NB4 (cell line): Measurements from ENCODE around the gene DDX59.

ENCODE experiments used
- DNase-seq: peaks from one replicate; pipeline ENCODE4 v3.0.0; 2010; ENCODE audit warnings: low read depth
- H3K4me3 ChIP-seq: one replicate; pipeline ENCODE4 v1.5.1; 2011; ENCODE audit warnings: mild to moderate bottlenecking, low read depth, low read length, moderate library complexity
- MAX ChIP-seq: IDR thresholded peaks from 2 replicates; pipeline ENCODE4 v1.6.1; 2011; ENCODE audit warnings: low read depth, low read length
- MYC ChIP-seq: IDR thresholded peaks from 2 replicates; pipeline ENCODE4 v1.6.1; 2011; ENCODE audit warnings: low read depth, low read length
- POLR2A ChIP-seq: IDR thresholded peaks from 2 replicates; pipeline ENCODE4 v1.6.1; 2011; ENCODE audit warnings: mild to moderate bottlenecking; ENCODE audit not compliant: insufficient read length; ENCODE audit errors: extremely low read depth
- TF ChIP-seq, protein P1 (sequence below): IDR thresholded peaks from one replicate; pipeline ENCODE4 v1.5.1; 2012; ENCODE audit warnings: low read depth, low read length

The DDX59 gene

GRCh38 chr1:200624679-200625335 is 44.9 kb downstream of the DDX59 start:
- DNase-seq: no peak
- H3K4me3 ChIP-seq: no peak overlapping the region
- no peak for TF ChIP-seq MAX
- TF ChIP-seq, protein P1, sequence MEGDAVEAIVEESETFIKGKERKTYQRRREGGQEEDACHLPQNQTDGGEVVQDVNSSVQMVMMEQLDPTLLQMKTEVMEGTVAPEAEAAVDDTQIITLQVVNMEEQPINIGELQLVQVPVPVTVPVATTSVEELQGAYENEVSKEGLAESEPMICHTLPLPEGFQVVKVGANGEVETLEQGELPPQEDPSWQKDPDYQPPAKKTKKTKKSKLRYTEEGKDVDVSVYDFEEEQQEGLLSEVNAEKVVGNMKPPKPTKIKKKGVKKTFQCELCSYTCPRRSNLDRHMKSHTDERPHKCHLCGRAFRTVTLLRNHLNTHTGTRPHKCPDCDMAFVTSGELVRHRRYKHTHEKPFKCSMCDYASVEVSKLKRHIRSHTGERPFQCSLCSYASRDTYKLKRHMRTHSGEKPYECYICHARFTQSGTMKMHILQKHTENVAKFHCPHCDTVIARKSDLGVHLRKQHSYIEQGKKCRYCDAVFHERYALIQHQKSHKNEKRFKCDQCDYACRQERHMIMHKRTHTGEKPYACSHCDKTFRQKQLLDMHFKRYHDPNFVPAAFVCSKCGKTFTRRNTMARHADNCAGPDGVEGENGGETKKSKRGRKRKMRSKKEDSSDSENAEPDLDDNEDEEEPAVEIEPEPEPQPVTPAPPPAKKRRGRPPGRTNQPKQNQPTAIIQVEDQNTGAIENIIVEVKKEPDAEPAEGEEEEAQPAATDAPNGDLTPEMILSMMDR: no peak
- TF ChIP-seq MYC: no peak
- no peak for TF ChIP-seq POLR2A

GRCh38 chr1:200620273-200621131 is 49.2 kb downstream of the DDX59 start, which contains the start of gene KIF14:
Gene KIF14 (minus strand): TSS chr1:200620751. CDS start chr1:200618723, 2,028 bp downstream.
- peak; percentile 97 for DNase-seq
- TF ChIP-seq MAX: peak; percentile 82
- peak; percentile 78 for TF ChIP-seq MYC
- peak; percentile 38 for TF ChIP-seq POLR2A
- TF ChIP-seq, protein P1: no peak
- H3K4me3 ChIP-seq: peak within 1 kb of the TSS; percentile 78

DNA sequence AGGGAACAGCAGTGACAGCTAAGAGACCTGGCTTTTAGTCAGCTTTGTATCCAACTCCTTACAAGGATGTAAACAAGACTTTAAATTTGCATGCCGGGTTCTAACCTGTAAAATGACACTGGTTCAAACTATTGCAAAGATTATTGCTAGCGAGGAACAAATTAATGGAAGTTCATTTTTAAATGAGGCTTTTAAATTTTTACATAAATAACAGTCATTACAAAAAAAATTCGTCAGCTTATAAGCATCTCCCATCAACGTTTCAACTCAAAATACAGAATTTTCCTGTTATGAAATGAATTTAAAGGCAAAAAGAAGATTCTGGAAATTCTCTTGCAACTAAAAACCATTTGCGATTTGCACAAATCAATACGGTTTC is 49.8 kb downstream of the DDX59 start:
- no peak for DNase-seq
- peak overlapping the region; percentile 78 for H3K4me3 ChIP-seq
- TF ChIP-seq MYC (no peak), POLR2A (no peak), MAX (no peak)
- TF ChIP-seq, protein P1: no peak

GRCh38 chr1:200610846-200611245 is 58.9 kb downstream of the DDX59 start:
- DNase-seq: no peak
- TF ChIP-seq MYC: no peak
- no peak for TF ChIP-seq MAX
- TF ChIP-seq, protein P1: no peak
- TF ChIP-seq POLR2A: no peak
- H3K4me3 ChIP-seq: no peak overlapping the region

DNA sequence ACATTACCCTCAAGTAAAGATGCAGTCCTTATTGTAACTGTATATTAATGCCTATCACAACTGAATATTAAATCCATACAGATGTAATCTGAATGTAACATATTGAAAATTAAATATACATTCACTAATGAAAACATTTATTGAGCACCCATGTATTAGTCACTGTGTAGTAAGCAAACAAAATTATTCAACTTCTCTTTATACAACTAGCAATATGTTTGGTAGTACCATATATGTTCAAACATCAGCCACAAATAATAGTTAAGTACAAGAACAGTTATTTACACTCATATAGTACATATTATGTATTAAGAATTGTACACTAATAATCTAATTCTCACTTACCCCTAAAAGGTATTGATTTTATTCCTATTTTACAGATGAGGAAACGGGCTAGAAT is 67.1 kb downstream of the DDX59 start:
- DNase-seq: no peak
- H3K4me3 ChIP-seq: no peak overlapping the region
- no peak for TF ChIP-seq MAX
- no peak for TF ChIP-seq POLR2A
- TF ChIP-seq, protein P1: no peak
- no peak for TF ChIP-seq MYC
